ENCODE data around the gene USH2A.

DNA sequence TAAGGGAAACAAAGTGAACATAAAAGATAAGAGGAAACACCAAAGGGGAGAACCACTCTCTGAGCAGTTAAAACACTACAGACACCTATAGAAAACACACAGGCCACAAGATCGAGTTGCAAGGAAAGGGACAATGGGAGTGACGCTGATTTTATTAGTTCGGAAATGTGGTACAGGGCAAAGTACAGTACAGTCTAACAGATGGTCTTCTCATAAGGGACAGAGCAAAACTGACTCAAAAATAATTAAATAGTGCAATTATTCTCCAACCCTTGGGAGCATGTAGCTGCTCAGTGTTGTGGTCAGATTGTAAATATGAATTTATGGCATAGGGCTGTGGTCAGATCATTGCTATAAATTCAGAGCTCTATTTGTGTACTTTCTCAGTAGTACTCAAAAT lies 352.0 kb downstream of the USH2A start:
- TF ChIP-seq CTCF (IDR thresholded peaks at IDR 0.05) (no peak), POLR2A (IDR thresholded peaks at IDR 0.05) (no peak)
